NCI-H1694 treated with DMSO at 0.1 percent for 48 hours (cell line): Measurements from ENCODE around the gene JAZF1.

ENCODE experiments used
- DNase-seq: peaks from one replicate; lab custom pipeline; 2025; lab: John Stamatoyannopoulos, UW

The JAZF1 gene

DNA sequence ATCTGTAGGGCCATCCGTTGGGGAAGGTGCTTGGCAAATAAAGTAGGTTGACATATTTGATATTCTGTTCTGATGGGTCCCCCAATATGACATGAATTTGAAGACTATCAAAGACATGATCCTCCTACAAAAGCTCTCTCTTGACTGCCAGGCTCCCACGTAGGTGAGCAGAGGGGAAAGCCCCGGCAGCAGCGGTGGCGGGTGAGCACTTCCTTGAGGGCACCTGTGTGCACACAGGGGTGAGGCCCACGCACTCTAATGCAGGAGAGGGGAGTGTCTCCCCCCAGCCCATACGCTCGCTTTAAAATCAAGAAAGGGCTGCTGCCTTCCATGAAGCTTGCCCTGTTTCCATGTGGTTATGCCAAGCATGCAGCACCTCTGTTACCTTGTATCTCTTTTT lies 340.3 kb downstream of the JAZF1 start:
- no peak for DNase-seq

DNA sequence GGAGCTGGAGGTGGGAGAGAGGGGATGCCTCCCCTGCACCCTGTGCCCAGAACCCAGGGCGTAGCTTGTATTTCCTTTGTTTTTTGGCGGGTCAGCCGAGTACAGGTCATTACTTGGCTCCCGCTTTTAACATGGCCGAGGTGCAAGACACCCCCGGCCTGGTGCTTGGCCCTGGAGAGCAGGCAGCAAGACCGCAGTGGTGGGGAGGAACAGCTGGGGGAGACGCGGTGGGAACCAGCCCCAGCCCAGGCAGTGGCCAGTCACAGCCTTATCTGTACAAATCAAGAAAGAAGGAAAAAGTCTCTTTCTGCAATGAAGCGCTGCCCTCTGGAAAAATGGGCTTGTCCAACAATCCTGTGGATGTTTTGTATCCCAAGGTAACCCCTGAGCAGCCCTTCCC lies 341.5 kb downstream of the JAZF1 start:
- no peak for DNase-seq

DNA sequence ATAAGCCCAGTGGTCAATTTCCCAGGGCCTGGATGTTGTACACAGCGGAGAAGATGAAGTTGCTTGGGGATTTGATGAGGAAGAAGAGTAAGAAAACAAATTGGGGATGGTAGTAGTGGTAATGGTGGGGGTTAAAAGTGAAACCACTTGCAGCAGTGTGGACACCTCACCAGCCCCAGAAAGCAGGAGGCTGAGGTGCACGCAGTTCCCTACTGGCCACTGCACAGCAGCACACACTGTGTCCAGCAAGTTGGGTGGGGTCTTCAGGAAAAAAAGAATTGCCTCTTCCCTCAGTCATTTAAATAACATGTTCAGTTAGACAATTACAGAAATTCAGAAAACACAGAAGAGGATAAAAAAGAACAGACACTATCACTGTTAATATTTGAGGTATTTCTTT lies 344.1 kb downstream of the JAZF1 start:
- DNase-seq = no peak

DNA sequence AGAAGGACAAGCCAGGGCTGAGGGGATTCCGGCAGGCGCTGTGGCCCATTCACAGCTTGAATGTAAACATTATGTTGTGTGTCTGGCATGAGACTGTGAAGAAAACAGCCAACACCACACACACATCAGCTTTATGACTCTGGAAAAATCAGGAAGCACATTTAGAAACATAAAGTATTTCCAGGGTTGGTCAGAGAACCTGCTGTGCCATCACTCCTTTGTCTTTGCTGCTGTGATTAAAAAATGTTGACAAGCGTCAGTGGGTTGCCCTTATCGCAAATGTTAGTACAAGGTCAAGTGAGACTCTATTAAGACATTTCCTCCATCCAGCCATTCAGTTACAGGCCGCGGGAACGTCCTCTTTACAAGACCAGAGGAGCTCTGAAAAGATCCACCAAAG lies 345.2 kb downstream of the JAZF1 start:
- DNase-seq = no peak

DNA sequence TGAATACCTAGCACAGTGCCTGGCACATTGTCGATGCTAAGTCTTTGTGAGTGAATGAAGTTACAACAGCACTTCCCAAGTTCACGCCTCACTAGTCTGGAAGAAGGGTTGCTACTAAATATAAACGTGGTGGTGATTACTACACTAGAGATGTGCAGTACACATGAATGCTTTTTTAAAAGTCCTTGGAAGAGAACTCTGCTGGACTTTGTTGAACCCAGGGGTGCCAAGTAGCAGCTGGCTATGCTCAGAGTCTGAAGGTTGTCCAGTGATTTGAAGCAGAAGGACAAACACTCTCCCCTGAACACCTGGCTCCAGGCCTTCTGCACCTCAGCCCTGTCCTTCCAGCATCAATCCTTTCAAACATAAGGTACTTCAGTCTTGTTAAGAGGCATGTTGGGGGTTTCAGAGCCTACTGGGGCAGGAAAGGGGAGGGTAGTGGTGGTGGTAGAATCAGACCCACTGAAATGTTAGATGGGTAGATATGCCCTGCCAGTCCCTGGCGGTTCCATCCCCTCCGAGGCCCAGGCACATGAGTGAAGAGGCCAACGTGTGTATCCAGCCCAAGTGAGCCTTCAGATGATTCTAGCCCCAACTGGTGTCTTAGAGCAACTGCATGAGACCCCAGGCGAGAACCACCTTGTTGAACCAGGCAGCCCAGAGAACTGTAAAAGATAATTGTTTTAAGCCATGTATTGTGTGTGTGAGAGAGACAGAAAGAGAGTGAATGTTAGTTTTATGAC lies 346.2 kb downstream of the JAZF1 start:
- DNase-seq = no peak

DNA sequence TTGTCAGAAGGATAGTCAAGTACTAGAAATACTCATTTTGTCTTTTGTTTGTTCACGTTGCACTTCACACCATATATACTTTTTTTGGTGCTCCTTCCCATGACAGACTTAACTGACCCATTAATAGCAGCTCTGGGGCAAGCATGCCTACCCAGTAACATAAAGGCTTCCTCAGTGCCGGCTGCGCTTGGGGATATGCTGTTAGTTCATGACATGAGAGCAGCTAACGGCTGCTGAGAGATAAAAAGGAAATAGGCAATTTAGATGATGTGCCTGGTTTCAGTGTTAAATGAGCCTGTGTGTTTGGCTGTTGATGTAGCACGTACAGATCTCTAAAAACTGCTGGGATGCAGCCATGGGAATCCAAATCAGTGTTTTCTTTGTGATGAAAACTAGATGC lies 354.2 kb downstream of the JAZF1 start:
- no peak for DNase-seq

DNA sequence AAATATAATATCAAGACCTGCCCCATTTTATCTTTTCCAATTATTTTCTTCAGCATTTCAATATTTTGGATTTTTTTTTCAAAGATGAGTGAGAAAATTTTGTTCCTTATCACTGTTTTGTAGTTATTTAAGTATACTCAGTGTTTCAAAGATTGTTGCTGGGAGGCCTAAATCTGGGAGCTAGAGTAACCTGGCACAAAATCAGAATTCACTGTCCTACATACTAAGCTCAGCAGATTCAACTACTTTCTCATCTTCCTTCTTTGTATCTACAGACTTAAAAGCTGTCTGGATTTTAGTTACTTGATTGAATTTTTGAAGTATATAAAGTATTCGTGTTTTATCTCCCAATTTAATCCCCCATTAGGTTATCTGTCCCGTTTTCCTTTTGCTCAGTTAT lies 354.7 kb downstream of the JAZF1 start:
- no peak for DNase-seq

DNA sequence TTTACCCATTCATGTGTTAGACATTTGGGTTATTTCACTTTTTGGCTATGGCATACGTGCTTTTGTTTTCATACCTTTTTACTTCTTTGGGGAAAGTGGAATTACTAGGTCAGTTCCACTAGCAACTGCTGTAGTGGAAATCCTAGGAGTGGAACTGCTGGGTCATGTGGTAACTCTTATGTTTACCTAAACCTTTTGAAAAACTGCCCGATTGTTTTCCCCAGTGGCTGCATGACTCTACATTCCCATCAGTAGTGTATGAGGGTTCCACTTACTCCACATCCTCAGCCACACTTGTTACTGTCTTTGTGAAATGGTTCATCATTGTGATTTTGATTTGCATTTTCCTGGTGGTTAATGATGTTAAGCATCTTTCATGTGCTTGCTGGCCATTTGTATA lies 358.4 kb downstream of the JAZF1 start:
- DNase-seq = no peak

DNA sequence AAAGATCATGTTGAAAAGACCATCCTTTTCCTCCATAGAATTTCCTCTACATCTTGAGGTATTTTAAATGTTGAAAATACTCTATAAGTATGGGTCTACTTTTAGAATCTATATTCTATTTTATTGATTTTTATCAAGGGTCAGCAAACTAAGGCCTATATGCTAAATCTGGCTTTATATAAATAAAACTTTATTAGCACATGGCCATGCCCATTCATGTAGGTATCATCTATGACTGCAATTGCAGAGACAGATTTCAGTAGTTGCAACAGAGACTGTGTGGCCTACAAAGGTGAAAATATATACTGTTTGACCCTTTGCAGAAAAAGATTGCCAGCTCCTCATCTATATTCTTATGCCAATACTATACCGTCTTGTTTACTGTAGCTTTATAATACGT lies 367.9 kb downstream of the JAZF1 start:
- no peak for DNase-seq

DNA sequence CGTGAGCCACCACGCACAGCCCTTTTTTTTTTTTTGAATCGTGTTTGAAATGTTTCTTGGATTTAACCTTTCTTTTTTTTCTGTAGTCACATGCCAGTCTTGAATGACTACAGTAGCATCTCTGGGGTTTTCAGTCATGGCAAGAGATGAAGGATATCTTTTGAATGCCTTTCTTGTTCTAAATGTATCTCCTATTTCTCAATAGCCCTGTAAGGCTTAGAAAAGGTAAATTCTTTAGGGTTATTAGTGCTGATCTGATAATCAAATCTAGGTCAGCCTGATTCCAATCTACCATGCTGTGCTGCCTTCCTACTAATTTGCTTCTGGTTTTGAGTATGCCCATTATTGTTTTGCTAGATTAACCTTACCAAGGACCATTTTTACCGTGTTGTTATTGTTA lies 370.4 kb downstream of the JAZF1 start:
- DNase-seq = no peak

DNA sequence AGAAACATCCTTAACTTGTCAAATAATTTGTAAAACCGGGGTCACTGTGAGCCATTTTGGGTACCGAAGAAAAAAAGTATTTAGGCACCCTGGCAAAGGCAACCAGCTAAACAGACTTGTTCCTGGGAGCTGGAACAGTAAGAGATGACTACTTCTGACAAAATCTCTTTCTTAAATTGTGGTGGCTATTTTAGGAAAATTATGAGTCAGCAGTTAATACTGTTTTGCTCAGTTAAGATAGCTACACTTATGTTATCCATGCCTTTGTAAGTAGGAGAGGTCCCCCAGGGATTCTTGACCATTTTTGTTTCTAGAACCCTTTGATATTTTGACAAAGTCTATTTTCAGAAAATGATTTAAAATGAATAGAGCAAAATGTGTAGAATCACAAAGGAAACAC lies 372.0 kb downstream of the JAZF1 start:
- no peak for DNase-seq

DNA sequence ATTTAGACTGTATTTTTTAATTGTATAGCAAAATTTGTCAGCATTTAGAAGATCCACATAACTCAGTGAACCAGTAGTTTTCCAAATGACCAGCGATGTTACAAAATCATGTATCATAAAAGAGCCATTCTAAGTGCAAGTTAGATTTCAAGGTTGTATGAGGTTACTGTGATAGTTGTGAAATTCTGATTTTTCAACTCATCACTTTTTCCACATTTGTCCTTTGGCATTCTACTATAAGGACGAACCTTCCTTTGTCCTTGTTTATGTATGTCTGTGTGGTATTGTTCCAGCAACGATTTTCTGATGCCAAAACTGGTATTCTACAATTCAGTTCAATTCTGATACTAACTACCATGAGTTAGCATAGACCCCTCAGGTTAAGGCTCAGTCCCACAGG lies 376.5 kb downstream of the JAZF1 start:
- no peak for DNase-seq

DNA sequence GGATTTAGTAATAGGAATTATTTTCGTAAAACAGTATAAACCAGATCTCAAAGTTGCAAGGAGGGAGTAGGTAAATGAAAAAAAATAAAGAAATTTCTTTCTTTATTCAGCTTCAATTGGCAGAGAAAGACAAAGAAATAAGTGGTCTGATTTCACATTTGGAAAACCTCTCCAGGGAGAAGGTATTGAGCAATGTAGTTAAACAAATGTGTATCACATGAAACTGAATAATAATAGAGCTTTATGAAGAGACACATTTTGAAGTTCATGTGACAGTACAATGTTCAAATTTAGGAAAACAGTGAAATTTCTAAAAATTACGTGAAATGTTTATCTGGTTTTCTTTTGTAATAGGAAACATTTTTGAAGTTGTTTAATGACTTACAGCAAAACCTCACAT lies 377.6 kb downstream of the JAZF1 start:
- no peak for DNase-seq

DNA sequence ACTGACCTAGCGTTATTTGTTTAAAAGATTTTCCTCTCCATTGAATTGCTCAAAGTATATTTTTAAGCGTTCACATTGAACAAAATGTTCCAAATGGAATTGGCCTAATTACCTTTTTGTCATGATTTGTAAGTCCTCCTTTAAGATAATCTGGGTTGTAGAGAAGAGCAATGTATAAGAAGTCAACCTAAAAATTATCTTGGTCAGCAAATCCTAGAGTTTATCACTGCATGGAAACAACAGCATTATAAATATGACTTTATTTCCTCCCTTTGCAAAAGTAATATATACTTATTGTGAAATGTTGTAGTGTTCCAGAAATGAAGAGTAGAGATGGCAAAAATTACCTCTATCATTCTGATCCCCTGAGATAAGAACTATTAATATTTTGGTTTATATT lies 381.4 kb downstream of the JAZF1 start:
- no peak for DNase-seq

DNA sequence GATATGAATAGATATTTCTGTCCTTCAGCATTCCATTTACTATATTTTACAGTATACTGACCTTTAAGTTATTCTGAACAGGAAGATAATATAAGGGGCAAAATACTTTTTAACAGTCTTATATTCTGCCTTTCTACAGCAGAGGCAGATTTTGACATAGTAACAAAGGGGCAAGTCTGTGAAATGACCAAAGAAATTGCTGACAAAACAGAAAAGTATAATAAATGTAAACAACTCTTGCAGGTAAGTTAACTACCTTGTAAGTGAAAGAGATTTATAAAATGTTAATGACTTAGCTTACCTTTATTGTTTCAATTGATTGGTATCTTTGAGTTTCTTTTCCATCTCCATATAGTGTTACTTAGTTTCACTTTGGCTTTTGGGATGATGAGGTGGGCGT lies 384.6 kb downstream of the JAZF1 start:
- DNase-seq = no peak

DNA sequence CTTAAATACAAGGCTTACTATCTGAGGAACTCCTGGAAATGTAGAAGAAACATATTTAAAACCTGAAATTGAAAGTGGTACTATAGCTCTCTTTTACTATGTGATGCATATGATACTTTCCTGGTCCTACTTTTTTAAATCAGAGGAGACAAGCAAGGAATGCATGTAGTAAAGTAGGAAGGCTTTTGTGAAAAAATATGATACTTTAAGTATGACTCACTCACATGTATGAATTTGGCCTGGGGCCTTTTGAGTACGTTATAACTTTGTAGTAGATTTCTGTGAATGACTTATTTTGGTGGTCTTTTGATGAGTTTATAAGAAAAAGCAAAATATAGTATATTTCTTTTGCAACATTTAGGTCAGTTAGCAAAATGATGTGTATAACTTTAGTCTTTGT lies 386.8 kb downstream of the JAZF1 start:
- DNase-seq = no peak

DNA sequence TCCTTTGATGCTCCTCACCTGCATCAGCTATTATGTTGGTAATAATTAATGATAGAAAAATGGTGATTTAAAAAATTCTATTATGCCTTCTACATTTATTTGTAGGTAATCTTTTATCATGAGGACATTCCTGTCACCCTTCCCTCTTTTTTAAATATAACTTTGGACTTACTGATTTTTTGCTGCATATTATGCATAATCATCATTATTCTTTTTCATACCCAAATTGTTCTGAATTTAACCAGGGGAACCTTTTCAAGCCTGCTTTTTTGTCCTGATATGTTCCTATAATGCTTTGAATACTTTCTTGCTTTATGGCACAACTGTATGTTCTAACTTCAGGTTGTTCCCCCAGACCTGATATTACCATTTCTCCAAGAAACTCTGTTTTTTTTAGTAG lies 392.2 kb downstream of the JAZF1 start:
- DNase-seq = no peak

DNA sequence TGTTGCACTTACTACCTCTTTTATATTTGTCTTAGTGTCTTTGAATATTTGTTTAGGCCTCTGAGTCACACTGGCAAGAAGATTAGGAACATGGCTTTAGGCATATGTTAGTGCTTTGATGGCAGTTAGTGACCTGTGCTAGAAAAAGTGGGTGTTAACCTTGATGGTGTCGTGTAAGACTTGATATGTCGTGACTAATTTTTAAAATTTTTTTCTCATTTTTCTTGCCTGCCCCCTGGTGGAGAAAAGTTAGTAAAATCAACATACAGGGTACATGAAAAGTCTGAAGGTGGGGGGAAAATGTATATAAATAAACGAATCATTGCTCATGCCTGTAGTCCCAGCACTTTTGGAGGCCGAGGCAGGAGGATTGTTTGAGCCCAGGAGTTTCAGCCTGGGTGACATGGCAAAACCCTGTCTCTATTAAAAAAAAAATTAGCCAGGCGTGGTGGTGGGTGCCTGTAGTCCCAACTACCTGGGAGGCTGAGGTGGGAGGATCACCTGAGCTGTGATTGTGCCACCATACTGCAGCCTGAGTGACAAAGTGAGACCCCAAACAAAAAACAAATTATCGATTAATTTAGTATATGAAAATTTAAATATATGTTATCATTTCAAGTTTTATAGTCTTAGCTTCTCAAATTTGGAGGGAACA lies 396.1 kb downstream of the JAZF1 start:
- peak; percentile 31 for DNase-seq

DNA sequence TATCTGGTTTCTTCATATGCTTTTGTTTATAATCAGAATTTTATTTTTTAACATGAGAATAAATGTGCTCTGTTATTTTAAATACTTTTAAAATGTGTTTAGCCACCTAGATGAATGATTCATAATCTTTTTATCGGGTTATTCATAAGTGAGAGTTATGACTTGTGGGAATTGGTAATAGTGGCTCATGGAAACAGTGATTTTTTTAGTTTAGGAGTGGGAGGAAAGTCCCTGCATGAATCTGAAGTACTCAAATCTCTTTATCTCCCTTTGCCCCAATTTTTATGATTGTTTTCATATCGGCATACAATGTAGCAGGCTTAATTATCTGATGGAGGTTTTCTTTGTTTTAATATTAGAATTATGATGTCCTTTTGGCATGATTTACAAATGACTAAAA lies 397.7 kb downstream of the JAZF1 start:
- no peak for DNase-seq

DNA sequence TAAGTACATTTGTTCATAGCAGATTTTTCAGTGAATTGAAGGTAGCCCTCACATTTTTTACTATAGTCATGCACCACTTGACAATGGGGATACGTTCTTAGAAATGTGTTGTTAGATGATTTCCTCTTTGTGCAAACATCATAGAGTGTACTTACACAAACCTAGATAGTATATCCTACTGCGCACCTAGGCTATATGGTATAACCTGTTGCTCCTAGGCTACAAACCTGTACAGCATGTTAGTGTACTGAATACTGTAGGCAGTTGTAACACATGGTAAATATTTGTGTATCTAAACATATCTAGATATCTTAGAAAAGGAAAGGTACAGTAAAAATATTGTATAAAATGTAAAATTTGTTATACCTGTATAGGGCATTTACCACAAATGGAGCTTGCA lies 399.4 kb downstream of the JAZF1 start:
- DNase-seq = no peak
